Progenitor cell of endocrine pancreas (in vitro differentiated cells): ENCODE data around the gene ST8SIA5. TPM values are rescaled to one million over a fixed set of nuclear protein-coding genes. Genes with fewer than 3 reads are reported as not detected.
A peak's percentile ranks its signal among the peaks of the same experiment; 100 is the strongest.

Source experiments
- DNase-seq: peaks from one replicate; pipeline ENCODE4 v3.0.0; 2021; ENCODE audit warnings: low spot score; ENCODE audit not compliant: unreplicated experiment
- H3K27ac Mint-ChIP-seq: 2 replicates; pipeline ENCODE4 v1.8.0; 2021; ENCODE audit warnings: mild to moderate bottlenecking, moderate library complexity, mixed read lengths
- H3K27me3 Mint-ChIP-seq: 2 replicates; pipeline ENCODE4 v1.8.0; 2021; ENCODE audit warnings: mixed read lengths
- H3K36me3 Mint-ChIP-seq: 2 replicates; pipeline ENCODE4 v1.8.0; 2022; ENCODE audit warnings: mixed read lengths; ENCODE audit not compliant: insufficient read depth
- H3K4me1 Mint-ChIP-seq: 2 replicates; pipeline ENCODE4 v1.8.0; 2021; ENCODE audit warnings: low read depth, mixed read lengths
- H3K4me3 Mint-ChIP-seq: 2 replicates; pipeline ENCODE4 v1.8.0; 2021; ENCODE audit warnings: low read depth, mild to moderate bottlenecking, moderate library complexity, mixed read lengths
- H3K9me3 Mint-ChIP-seq: 2 replicates; pipeline ENCODE4 v1.8.0; 2021; ENCODE audit warnings: low read depth, mixed read lengths
- total RNA-seq: library from RNA; stranded (reverse); gene quantifications from 2 replicates; pipeline ENCODE4 v1.2.1, GENCODE V29; 2021
- TF ChIP-seq, protein P1 (sequence below): fragments of 200-600 bp; sonication (generic); IDR thresholded peaks from one replicate; pipeline ENCODE4 v1.5.0; 2021; ENCODE audit warnings: antibody characterized with exemption, mild to moderate bottlenecking; ENCODE audit not compliant: unreplicated experiment

ST8SIA5 gene
- total RNA-seq, 1 donor from 2014 or later: 5.3 TPM

DNA sequence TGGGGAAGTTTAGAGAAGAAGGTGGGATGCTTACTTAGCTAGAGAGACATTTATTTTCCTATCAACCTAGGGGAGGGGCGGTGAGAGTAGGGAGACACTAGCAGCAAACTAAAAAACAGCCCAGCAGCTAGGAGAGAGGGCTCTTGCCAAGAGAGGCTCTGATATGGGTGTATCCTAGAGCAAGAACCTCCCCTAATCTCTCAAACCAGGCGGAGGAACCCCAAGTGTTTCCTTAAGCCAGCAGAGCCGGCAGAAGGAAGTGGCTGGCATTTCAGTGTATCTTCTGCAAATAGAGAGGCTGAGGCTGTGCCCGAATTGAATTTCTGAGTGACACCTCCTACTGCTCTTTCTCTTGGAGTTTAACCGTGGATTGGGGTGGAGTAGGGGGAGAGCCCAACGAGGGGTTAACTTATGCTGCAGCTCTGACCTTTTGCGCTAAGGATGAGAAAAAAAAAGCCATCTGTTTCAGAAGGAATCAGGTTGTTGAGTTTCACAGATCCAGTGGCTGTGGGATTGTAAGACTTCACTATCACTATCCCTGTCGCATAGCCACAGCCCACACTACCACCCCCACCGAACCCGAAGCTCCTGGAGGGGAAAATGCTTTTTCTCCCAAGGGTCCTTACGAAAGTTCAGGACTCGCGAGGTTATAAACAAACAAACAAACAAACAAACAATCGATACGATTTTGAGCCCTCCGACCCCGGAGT, 1.4 kb downstream of the ST8SIA5 start:
- H3K9me3 Mint-ChIP-seq: no peaks in the 10 kb centered on the region
- H3K4me3 Mint-ChIP-seq: peak overlapping the region; percentile 64
- TF ChIP-seq, protein P1, sequence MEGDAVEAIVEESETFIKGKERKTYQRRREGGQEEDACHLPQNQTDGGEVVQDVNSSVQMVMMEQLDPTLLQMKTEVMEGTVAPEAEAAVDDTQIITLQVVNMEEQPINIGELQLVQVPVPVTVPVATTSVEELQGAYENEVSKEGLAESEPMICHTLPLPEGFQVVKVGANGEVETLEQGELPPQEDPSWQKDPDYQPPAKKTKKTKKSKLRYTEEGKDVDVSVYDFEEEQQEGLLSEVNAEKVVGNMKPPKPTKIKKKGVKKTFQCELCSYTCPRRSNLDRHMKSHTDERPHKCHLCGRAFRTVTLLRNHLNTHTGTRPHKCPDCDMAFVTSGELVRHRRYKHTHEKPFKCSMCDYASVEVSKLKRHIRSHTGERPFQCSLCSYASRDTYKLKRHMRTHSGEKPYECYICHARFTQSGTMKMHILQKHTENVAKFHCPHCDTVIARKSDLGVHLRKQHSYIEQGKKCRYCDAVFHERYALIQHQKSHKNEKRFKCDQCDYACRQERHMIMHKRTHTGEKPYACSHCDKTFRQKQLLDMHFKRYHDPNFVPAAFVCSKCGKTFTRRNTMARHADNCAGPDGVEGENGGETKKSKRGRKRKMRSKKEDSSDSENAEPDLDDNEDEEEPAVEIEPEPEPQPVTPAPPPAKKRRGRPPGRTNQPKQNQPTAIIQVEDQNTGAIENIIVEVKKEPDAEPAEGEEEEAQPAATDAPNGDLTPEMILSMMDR: no peak
- no peak for DNase-seq
- peaks cover 60% of the 10 kb centered on the region for H3K27me3 Mint-ChIP-seq
- peaks cover 20% of the 10 kb centered on the region for H3K4me1 Mint-ChIP-seq
- H3K36me3 Mint-ChIP-seq: no peaks in the 10 kb centered on the region
- H3K27ac Mint-ChIP-seq: no peak overlapping the region

DNA sequence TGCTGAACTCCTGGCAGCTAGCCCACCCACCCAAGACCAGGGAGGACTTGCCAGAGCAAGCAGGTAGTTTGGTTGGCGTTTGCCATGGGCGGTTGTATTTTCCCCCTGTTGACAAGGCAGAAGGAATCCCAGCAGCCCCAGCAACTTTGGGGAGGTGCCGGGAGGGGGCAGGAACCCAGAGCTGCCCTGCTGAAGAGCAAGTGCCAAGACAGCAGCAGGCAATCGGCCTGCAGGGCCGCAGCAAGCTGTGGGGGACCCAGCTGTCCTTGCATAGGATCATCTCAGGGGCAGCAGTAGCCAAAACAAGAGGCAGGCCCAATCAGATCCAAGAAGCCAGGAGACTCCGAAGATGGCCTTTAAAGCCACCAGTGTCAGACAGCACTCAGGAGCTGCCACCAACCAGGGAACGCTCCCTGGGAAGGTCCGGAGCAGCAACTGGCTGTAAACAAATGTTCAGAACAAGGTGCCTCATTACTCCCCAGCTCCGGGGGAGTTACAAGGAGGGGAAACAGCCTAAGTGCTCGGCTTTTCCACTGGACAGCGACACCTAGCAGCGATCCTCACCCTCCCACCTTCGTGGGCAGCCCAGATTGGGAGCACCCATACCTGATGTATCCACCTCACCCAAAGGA, 2.1 kb downstream of the ST8SIA5 start:
- Mint-ChIP-seq H3K9me3 (no peaks in the 10 kb centered on the region), H3K4me1 (peaks cover 19% of the 10 kb centered on the region), H3K36me3 (no peaks in the 10 kb centered on the region), H3K27me3 (peaks cover 60% of the 10 kb centered on the region), H3K4me3 (peak overlapping the region; percentile 64), H3K27ac (no peak overlapping the region)
- TF ChIP-seq, protein P1: peak; percentile 41
- no peak for DNase-seq

DNA sequence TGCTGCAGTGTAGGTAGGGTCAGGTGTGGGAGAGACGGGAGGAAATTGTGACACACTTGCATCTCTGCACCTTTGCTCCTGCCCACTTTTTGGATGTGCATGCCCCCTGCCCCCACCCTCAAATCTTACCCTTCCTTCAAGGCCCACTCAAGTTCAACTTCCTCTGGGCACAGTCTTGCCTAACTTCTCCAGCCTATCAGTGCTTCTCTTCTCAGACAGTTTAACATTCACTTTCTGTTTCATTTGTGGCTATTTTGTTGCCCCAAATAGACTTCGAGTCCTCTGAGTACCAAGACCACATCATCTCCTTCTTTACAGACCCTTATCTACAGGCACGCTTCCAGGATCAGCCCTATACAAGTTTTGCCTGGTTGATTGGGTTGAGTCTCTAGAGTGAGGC, 2.7 kb downstream of the ST8SIA5 start:
- H3K9me3 Mint-ChIP-seq: no peaks in the 10 kb centered on the region
- H3K36me3 Mint-ChIP-seq: no peaks in the 10 kb centered on the region
- peaks cover 14% of the 10 kb centered on the region for H3K4me1 Mint-ChIP-seq
- no peak overlapping the region for H3K27ac Mint-ChIP-seq
- H3K27me3 Mint-ChIP-seq: peaks cover 58% of the 10 kb centered on the region
- DNase-seq: no peak
- TF ChIP-seq, protein P1: no peak
- H3K4me3 Mint-ChIP-seq: no peak overlapping the region

DNA sequence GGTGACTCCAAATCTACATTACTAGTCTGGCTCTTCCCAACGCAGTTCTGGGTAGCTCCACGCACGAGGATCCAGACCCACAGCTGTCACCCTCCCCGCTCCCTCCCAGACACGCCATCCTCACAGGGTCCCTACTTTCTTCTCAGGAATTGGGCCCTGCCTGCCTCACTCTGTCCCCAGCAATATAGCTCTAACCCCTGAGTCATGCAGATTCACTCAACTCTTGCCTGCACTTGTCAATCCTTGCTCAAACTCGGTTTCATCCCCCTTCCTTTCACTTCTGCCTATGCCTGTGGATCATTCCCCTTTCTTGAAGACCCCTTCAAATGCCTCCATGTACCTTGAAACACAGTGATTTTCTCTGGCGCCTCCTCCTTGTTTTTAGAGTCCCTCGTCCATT, 5.0 kb downstream of the ST8SIA5 start:
- Mint-ChIP-seq H3K27me3 (peaks cover 46% of the 10 kb centered on the region), H3K27ac (no peak overlapping the region)

DNA sequence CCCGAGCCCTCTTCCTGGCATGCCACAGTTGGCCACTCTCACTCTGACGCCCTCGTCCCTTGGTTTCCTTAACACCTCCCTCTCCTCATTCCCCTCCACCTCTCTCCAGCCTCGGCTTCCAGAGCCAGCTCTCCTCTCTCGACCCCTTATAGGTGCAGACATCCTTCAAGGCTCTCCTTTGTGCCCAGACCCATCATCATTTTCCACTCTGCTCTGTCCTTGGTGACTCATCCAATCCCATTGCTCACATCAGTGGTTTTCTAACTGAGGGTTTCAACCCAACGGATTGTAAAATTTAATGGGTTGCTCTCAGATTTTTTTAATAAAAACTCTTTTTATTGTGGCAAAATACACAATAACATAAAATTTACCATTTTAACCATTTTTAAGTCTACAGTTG, 6.2 kb downstream of the ST8SIA5 start:
- Mint-ChIP-seq H3K27ac (peak overlapping the region; percentile 66), H3K36me3 (no peaks in the 10 kb centered on the region), H3K4me3 (no peak overlapping the region), H3K4me1 (peaks cover 4% of the 10 kb centered on the region), H3K27me3 (peaks cover 47% of the 10 kb centered on the region), H3K9me3 (peaks cover 5% of the 10 kb centered on the region)
- TF ChIP-seq, protein P1: no peak
- no peak for DNase-seq

More for the DNA sequence above, 5.0 kb downstream of the ST8SIA5 start:
- Mint-ChIP-seq H3K36me3 (no peaks in the 10 kb centered on the region), H3K9me3 (no peaks in the 10 kb centered on the region), H3K4me3 (no peak overlapping the region), H3K4me1 (peaks cover 4% of the 10 kb centered on the region)
- TF ChIP-seq, protein P1: no peak
- no peak for DNase-seq
